ENCODE data around the gene STUM.

STUM gene

GRCh38 chr1:226569879-226570547 lies 21.4 kb downstream of the STUM start:
- H3K79me2 ChIP-seq (ENCODE audit: low read length): no peaks in the 10 kb centered on the region
- H3K27me3 ChIP-seq (replicated peaks; ENCODE audit: insufficient read depth, low read length): no peaks in the 10 kb centered on the region
- no peak overlapping the region for H3K27ac ChIP-seq (ENCODE audit: low read length)
- H3K9me3 ChIP-seq (replicated peaks; ENCODE audit: insufficient read depth, low read length): no peaks in the 10 kb centered on the region
- TF ChIP-seq, protein P1, sequence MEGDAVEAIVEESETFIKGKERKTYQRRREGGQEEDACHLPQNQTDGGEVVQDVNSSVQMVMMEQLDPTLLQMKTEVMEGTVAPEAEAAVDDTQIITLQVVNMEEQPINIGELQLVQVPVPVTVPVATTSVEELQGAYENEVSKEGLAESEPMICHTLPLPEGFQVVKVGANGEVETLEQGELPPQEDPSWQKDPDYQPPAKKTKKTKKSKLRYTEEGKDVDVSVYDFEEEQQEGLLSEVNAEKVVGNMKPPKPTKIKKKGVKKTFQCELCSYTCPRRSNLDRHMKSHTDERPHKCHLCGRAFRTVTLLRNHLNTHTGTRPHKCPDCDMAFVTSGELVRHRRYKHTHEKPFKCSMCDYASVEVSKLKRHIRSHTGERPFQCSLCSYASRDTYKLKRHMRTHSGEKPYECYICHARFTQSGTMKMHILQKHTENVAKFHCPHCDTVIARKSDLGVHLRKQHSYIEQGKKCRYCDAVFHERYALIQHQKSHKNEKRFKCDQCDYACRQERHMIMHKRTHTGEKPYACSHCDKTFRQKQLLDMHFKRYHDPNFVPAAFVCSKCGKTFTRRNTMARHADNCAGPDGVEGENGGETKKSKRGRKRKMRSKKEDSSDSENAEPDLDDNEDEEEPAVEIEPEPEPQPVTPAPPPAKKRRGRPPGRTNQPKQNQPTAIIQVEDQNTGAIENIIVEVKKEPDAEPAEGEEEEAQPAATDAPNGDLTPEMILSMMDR (IDR thresholded peaks at IDR 0.05; ENCODE audit: low read length): peak; percentile 42
- TF ChIP-seq EZH2phosphoT487 (IDR thresholded peaks at IDR 0.05; ENCODE audit: low read length): no peak
- TF ChIP-seq EZH2 (optimal IDR thresholded peaks at IDR 0.05; ENCODE audit: low read depth, low read length): no peak
- H3K4me2 ChIP-seq (ENCODE audit: low read depth, low read length): no peak overlapping the region
- no peak overlapping the region for H3K9ac ChIP-seq (ENCODE audit: low read length)
- H4K20me1 ChIP-seq (ENCODE audit: insufficient read depth, low read length): no peaks in the 10 kb centered on the region
- H3K36me3 ChIP-seq (replicated peaks; ENCODE audit: insufficient read depth, low read length): no peaks in the 10 kb centered on the region
- H3F3A ChIP-seq (ENCODE audit: insufficient read depth, low read length): no peaks in the 10 kb centered on the region
- no peak overlapping the region for H2AFZ ChIP-seq (ENCODE audit: low read length)
- H3K4me1 ChIP-seq (ENCODE audit: low read length): no peaks in the 10 kb centered on the region
- no peak for DNase-seq
- H3K4me3 ChIP-seq (ENCODE audit: low read length): no peak overlapping the region
- H3K9me2 ChIP-seq (replicated peaks; ENCODE audit: insufficient read depth, low read length): no peaks in the 10 kb centered on the region

- H3K4me3 ChIP-seq (ENCODE audit: low read length): no peak overlapping the region
- H3K9ac ChIP-seq (ENCODE audit: low read length): no peak overlapping the region
- H3K9me3 ChIP-seq (replicated peaks; ENCODE audit: insufficient read depth, low read length): no peaks in the 10 kb centered on the region
- H3K36me3 ChIP-seq (replicated peaks; ENCODE audit: insufficient read depth, low read length): no peaks in the 10 kb centered on the region
- H3K27me3 ChIP-seq (replicated peaks; ENCODE audit: insufficient read depth, low read length): no peaks in the 10 kb centered on the region
- no peak overlapping the region for H3K27ac ChIP-seq (ENCODE audit: low read length)
- no peak overlapping the region for H2AFZ ChIP-seq (ENCODE audit: low read length)
- no peaks in the 10 kb centered on the region for H4K20me1 ChIP-seq (ENCODE audit: insufficient read depth, low read length)
- no peak for DNase-seq
- H3K4me2 ChIP-seq (ENCODE audit: low read depth, low read length): no peak overlapping the region
- TF ChIP-seq, protein P1 (IDR thresholded peaks at IDR 0.05; ENCODE audit: low read length): no peak
- TF ChIP-seq EZH2 (optimal IDR thresholded peaks at IDR 0.05; ENCODE audit: low read depth, low read length): no peak
- TF ChIP-seq EZH2phosphoT487 (IDR thresholded peaks at IDR 0.05; ENCODE audit: low read length): no peak
- no peaks in the 10 kb centered on the region for H3F3A ChIP-seq (ENCODE audit: insufficient read depth, low read length)
- H3K9me2 ChIP-seq (replicated peaks; ENCODE audit: insufficient read depth, low read length): no peaks in the 10 kb centered on the region
- no peaks in the 10 kb centered on the region for H3K79me2 ChIP-seq (ENCODE audit: low read length)
- no peaks in the 10 kb centered on the region for H3K4me1 ChIP-seq (ENCODE audit: low read length)
These were observed 23.3 kb downstream of the STUM start for GRCh38 chr1:226571893-226572292.

- Histone ChIP-seq H3K4me1 (ENCODE audit: low read length) (no peaks in the 10 kb centered on the region), H4K20me1 (ENCODE audit: insufficient read depth, low read length) (no peaks in the 10 kb centered on the region), H3K9ac (ENCODE audit: low read length) (no peak overlapping the region), H3K27me3 (replicated peaks; ENCODE audit: insufficient read depth, low read length) (no peaks in the 10 kb centered on the region), H3F3A (ENCODE audit: insufficient read depth, low read length) (no peaks in the 10 kb centered on the region), H3K27ac (ENCODE audit: low read length) (no peak overlapping the region), H3K9me3 (replicated peaks; ENCODE audit: insufficient read depth, low read length) (no peaks in the 10 kb centered on the region), H3K4me3 (ENCODE audit: low read length) (no peak overlapping the region), H2AFZ (ENCODE audit: low read length) (no peak overlapping the region), H3K36me3 (replicated peaks; ENCODE audit: insufficient read depth, low read length) (no peaks in the 10 kb centered on the region), H3K4me2 (ENCODE audit: low read depth, low read length) (no peak overlapping the region), H3K79me2 (ENCODE audit: low read length) (no peaks in the 10 kb centered on the region), H3K9me2 (replicated peaks; ENCODE audit: insufficient read depth, low read length) (no peaks in the 10 kb centered on the region)
- TF ChIP-seq, protein P1 (IDR thresholded peaks at IDR 0.05; ENCODE audit: low read length): no peak
- TF ChIP-seq EZH2 (optimal IDR thresholded peaks at IDR 0.05; ENCODE audit: low read depth, low read length): no peak
- no peak for TF ChIP-seq EZH2phosphoT487 (IDR thresholded peaks at IDR 0.05; ENCODE audit: low read length)
- no peak for DNase-seq
These were observed 23.8 kb downstream of the STUM start for GRCh38 chr1:226572325-226572726.
